Measurements from ENCODE around the gene PILRB.
"Not testable (repeated sequence)": the region's sequence is repeated elsewhere in the genome, so short reads cannot be mapped to it uniquely, and the experiment has no call there.

Gene PILRB

DNA sequence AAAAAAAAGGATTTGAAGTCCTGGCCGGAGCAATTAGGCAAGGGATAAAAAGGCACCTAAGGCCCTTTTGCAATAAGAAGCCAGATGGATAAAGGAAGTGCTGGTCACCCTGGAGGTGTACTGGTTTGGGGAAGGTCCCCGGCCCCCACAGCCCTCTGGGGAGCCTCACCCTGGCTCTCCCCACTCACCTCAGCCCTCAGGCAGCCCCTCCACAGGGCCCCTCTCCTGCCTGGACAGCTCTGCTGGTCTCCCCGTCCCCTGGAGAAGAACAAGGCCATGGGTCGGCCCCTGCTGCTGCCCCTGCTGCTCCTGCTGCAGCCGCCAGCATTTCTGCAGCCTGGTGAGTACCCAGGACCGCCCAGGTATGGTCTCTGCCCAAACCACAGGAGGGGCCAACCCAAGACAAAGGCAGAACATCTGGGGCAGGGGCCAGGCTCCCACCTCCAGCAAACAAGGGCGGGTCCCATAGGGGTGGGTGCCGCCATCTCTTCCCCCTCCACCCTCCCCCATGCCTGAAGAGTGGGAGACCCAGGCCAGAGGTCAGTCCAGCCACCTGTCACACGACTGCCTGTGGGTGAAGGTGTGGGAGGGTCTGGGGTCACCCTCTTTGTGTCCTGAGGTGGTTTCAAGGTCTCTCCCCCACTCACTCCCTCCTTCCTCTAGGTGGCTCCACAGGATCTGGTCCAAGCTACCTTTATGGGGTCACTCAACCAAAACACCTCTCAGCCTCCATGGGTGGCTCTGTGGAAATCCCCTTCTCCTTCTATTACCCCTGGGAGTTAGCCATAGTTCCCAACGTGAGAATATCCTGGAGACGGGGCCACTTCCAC lies at the start of gene PILRB:
PILRB (plus strand) TSS at position 91 of the 830 bp plus-strand sequence; CDS start at position 277, 186 bp downstream.
- no peak for DNase-seq

DNA sequence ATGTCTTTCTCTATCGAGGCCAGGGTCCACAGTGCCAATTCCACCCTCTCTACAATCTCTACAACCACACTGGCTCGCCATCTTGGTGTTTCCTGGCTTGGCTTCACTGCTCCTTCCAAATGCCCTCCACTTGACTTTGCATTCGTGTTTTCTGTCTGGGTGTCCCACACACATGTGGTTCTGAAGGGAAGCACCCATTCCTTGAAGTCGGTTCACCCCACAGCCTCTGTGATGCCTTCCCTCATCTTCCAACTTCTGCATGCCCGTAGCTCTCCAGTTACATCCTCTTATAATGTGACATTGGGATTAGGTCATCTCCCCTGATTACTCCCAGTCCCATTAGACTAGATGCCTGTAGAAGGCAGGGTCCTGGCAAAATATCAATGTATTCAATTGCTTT lies 39.6 kb upstream of the PILRB start:
- not testable (repeated sequence) for DNase-seq

DNA sequence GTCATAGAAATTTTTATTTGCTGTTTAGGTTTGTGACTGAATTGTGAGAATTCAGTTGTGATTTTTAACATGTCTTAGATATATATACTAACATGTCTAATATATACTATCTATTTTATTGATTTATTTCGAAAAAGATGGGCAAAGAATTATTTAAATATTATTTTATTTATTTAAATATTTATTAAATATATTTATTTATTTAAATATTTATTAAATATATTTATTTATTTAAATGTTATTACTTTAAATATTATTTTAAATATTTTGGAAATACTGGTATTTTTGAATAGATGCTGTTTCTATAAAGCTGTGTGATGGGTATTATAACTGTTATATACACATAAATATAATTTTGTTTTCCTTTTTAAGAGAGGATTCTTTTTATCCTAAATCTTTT lies 36.3 kb upstream of the PILRB start:
- not testable (repeated sequence) for DNase-seq

DNA sequence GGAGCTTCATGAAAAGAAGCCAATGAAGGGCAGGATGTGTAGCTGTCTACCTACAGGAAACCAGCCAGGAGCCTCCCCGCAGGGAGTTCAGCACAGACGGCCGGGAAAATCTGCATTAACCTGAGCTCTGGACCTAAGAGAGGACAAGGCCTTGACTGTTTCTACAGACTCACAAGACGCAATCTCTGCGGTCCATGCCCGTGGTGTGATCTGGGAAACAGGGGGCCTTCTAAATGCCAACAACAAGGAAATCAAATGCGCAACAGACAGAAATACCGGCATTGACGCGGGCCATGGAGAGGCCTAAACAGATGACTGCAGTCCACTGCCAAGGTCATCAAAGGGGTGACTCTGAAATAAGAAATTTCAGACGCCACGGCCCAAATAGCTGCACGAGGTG lies 33.7 kb upstream of the PILRB start:
- not testable (repeated sequence) for DNase-seq

DNA sequence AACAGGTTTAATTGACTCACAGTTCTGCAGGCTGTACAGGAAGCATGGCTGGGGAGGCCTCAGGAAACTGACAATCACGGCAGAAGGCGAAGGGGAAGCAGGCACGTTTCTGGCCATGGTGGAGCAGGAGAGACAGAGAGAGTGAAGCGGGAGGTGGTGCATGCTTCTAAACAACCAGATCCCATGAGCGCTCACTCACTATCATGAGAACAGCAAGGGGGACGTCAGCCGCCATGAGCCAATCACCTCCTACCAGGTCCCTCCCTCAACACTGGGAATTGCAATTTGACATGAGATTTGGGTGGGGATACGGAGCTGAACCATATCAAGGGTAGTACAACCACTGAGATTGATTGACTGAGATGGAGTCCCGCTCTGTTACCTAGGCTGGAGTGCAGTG lies 32.2 kb upstream of the PILRB start:
- DNase-seq, result not testable (repeated sequence)

DNA sequence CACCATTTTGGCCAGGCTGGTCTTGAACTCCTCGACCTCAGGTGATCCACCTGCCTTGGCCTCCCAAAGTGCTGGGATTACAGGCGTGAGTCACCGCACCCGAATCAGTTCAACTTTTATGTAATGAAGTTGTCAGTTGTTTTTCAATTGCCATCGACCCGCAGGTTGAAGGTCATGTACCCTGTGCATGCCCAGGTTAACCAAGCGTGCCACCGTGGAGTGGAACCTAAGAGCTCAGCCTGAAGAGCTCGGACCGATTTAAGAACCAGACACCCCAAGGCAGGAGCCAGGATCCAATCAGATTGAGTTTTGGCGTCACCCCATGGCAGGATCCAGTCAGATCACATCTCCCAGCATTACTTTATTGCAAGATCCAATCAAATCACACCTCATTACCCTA lies 31.0 kb upstream of the PILRB start:
- not testable (repeated sequence) for DNase-seq

DNA sequence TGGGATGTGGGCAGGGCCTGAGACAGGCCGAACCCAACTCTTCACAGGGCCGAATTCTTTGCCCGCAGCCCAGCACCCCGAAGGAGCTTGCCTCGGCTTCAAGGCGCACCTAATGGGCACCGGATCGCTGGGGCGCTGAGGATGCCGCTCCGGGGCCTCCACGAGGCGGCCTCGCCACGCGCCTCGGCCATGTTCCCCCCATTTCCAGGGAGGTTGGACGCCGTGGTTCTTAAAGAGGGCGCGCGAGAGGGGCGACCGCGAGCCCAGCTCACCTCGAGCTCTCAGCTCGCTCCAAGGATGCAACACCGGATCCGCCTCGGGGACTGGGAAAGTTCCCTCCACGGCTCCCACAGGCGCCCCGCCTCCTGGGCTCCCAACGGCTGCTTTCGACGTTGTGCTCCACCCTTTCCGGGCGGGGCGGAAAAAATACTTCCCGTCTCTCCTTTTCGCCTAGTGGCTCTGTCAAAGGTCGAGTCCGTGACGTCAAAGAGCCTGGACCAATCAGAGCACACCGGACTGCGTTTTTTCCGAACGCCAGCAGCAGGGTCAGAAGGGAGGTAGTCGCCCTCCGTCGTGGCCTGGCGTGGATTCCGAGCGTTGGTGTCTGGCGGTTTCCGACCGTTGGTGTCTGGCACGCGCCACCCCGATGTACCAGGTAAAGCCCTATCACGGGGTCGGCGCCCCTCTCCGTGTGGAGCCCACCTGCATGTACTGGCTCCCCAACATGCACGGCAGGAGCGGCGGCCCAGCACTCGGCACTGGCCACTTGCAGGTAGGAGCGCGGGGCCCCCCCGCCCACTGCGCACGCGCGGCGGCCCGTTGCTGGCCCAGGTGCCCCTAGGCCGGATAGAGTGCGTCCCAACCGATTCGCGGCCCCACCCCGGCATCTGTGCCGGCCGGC lies 22.1 kb upstream of the PILRB start:
- DNase-seq, result peak; percentile 98

DNA sequence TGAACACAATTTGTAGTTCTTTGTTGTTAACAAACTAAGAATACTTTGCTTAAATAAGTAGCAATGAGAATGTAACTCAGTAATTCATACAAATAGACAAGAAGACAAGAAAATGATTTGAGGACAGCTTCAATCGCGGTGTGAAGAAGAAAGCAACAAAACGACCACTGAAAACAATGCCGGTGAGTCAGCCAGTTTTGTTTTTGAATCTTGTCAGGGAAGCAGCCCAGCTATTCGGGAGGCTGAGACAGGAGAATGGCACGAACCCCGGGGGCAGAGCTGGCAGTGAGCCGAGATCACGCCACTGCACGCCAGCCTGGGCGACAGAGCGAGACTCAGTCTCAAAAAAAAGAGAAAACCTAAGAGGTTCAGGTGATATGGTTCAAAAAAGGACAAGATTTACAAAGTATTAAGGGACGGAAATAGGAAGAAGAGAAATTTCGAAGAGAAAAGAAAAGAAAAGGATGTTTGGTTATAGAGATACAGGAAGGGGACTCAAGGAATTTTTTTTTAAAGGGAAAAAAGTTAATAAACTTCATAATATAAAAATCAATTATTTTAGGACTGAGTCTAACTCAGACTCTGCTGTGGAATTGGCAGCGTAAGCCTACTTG lies 19.7 kb upstream of the PILRB start:
- not testable (repeated sequence) for DNase-seq

DNA sequence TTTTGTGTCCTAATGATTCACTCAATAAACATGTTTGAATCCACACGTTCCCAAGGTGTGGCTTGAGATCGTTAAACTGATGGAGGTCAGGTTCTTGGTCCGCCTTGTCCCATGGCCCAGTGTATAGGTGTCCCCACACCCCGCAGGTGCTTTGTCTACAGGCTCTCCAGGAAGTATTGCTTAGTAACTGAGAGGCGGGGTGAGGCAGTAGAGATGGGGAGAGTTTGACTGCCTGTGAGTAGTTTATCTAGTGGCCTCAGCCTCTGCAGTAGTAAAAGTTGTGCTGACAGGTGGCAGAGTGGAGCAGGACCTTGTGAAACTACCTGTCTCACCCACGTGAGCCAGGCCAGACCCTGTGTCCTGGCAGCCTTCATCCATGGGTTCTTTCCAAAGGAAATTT lies 16.6 kb upstream of the PILRB start:
- not testable (repeated sequence) for DNase-seq

DNA sequence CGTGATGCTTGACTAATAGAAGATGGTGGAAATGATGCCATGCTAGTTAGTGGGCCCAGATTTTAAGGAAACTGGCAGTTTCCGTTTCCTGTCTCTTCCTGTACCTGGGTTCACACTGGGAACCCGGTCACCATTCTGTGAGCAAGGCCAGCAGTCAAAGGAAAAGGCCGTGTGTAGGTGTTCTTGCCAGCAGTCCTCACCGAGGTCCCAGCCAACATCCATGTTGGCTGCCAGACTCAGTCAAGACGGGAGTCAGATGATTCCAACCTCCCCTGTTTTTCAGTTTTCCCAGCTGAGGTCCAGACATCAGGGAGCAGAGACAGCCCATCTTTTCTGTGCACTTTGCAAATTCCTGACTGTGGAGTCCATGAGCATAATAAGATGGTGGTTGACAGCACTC lies 15.2 kb upstream of the PILRB start:
- DNase-seq, result no peak

DNA sequence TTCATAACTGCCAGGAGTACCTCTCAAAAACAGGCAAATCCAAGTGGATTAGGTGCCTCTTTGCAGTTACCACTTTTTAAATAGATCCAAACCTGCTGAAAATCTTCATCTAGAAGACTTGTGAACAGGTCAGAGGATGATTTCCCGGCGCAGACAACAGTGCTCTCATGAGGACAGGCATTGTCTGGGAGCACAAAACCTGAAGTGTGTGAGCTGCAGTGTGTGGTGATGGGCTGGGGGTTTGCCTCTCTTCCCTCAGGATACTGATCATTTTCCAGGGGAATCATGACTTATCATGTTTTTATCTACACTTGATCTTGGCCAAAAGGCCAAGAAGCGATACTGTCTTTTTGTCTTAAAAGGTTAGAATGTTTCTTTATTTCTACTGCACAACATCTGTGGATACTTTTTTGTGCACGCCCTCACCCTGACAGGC lies 13.8 kb upstream of the PILRB start:
- DNase-seq, result not testable (repeated sequence)

DNA sequence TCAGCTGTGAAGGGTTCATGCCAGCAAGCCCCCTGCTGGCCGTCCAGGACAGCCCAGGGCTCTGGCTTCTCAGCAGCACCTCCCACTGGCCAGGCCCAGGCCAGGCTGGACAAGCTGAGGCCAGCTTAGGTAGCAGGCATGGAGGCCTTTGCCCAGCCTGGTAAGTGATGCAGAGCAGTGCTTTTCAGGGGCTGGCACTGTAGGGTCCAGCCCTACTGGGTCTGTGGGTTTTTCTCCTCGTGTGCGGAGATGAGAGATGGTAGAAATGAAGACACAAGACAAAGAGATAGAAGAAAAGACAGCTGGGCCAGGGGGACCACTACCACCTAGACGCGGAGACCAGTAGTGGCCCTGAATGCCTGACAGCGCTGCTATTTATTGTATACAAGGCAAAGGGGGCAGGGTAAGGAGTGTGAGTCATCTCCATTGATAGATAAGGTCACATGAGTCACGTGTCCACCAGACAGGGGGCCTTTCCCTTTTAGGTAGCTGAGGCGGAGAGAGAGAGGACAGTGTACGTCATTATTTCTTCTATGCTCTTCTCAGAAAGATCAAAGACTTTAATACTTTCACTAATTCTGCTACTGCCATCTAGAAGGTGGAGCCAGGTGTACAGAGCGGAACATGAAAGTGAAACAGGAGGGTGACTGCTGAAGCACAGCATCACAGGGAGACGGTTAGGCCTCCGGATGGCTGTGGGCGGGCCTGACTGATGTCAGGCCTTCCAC lies 13.2 kb upstream of the PILRB start:
- not testable (repeated sequence) for DNase-seq

DNA sequence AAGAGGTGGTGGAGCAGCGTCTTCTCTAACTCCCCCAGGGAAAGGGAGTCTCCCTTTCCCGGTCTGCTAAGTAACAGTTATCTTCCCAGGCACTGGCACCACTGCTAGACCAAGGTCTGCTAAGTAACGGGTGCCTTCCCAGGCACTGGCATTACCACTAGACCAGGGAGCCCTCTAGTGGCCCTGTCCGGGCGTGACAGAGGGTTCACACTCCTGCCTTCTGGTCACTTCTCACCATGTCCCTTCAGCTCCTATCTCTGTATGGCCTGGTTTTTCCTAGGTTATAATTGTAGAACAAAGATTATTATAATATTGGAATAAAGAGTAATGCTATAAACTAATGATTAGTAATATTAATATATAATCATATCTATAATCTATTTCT lies 12.6 kb upstream of the PILRB start:
- DNase-seq, result not testable (repeated sequence)

DNA sequence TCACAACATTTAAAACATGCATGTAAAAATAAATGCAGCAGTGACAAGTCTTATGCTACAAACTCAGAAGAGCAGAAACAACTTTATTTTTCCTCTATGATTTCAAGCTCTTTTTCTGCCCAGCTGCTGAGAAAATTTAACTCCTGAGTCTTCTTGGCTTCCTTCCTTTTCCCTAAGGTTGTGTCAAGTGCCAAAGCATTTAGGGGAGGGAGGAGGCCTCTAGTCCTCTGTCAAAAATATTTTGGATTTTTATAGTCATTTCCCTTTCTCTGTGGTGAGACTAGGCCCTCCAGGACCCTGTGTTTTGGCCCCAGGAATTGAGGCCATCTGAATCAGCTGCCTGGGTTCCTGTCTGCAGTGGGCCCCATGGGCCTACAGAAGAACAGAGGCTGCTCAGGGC lies 11.0 kb upstream of the PILRB start:
- no peak for DNase-seq

DNA sequence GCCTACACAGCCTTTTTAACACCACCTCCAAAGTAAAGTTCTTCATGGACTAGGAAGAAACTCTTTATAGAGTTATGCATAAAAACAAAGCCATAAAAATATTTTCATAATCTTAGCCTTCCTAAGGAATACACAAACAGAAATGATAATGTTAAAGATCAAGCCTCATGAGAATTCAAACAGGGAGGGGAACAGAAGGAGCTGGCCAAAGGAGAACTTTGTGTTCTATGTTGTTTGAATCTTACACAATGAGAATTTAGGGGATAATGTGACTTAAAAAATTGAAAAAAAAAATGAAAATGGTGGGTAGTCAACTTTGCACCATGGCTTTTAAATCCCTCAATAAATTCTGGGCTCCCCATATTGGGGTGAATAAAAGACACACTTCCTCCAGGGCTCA lies 9.1 kb upstream of the PILRB start:
- DNase-seq, result no peak

DNA sequence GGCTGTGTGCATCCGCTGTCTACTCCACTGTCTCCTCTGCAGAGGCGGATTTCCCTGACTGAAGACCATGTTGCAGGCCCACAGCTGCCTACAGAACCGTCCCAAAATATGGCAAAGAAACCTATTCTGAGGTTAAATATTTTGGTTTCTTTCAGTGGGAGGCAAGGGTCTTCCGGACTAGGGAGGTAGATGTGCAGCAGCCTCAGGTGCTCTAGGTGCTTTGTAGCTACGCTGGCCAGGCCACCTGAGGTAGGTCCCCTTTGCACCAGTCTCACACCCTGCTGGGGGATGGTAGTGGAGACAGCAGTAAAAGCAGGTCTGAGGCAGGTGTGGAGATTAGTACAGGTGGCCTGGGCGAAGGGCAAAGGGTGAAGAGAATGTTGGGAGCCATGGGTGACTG lies 8.2 kb upstream of the PILRB start:
- DNase-seq, result no peak

DNA sequence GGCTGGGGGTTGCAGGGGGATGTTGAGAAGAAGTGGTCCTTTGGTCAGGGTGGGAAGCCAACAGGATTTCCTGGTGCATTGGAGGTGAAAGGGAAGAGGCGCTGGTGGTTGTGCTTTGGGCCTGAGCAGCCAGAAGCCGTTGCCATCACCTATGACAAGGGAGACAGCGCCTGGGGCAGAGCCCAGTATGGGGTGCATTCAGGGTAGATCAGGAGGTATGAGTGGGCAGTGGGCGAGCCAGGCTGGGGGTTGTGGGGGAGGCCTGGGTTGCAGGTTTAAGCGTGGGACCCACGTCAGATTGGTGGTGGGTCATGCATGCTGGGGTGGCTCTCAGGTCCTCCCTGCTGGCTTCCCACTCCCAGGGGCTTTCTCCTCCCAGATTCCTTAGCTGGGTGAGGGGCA lies 6.3 kb upstream of the PILRB start:
- no peak for DNase-seq

DNA sequence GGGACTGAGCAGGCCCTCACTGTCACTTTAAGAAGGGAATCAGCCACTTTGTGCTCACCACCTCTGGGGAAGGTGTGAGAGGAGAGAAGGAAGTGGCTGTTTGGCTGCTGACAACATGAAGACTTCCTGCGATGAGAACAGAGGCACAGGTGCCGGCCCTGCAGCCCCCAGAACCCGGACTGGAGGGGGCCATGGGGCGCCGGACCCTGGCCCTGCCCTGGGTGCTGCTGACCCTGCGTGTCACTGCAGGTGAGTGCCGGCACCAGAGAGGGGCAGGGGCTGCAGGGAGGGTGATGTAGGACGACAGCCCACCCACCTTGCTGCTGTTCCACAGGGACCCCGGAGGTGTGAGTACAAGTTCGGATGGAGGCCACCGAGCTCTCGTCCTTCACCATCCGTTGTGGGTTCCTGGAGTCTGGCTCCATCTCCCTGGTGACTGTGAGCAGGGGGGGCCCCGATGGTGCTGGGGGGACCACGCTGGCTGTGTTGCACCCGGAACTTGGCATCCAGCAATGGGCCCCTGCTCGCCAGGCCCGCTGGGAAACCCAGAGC lies 5.6 kb upstream of the PILRB start:
- DNase-seq, result not testable (repeated sequence)

DNA sequence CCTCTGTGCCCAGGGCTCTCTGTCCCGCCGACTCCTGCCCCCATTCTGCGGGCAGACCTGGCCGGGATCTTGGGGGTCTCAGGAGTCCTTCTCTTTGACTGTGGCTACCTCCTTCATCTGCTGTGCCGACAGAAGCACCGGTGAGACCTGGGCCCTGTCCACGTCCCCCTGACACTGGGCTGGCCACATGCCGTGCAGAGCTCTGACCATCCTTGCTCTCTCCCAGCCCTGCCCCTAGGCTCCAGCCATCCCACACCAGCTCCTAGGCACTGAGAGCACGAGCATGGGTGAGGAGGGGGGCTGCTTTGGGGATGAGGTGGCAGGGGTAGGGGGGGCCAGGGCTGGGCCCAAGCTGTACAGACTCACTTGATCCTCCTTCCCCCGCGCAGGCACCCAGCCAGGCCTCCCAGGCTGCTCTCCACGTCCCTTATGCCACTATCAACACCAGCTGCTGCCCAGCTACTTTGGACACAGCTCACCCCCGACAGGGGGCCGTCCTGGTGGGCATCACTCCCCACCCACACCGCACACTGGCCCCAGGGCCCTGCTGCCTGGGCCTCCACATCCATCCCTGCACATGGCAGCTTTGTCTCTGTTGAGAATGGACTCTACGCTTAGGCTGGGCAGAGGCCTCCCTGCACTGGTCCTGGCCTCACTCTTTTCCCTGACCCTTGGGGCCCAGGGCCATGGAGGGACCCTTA lies 4.8 kb upstream of the PILRB start:
- DNase-seq, result no peak

DNA sequence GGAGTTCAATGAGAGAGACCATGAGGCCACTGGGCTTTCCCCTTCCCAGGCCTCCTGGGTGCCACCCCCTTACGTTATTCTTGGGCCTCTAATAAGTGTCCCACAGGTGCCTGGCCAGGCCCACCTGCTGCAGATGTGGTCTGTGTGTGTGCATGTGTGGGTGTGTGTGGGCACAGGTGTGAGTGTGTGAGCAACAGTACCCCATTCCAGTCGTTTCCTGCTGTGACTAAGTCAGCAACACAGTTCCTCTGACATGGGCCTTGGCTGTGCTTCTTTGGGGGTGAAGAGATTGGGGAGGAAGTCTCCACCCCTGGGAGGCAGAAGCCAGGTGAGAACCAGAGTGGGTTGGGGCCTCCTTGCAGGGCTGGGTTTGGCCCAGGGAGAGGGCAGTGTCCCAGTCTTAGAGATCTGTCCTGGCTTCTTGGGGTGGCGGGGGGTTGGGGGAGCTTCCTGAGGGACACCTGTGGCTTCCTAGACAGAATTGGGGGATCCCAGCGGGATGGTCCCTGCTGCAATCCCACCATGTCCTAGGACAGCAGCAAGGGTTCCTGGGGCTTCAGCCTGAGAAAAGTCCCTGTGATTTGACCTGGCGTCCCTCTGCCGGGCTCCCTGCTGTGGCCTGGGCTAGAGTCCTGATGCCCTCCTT lies 4.1 kb upstream of the PILRB start:
- no peak for DNase-seq

DNA sequence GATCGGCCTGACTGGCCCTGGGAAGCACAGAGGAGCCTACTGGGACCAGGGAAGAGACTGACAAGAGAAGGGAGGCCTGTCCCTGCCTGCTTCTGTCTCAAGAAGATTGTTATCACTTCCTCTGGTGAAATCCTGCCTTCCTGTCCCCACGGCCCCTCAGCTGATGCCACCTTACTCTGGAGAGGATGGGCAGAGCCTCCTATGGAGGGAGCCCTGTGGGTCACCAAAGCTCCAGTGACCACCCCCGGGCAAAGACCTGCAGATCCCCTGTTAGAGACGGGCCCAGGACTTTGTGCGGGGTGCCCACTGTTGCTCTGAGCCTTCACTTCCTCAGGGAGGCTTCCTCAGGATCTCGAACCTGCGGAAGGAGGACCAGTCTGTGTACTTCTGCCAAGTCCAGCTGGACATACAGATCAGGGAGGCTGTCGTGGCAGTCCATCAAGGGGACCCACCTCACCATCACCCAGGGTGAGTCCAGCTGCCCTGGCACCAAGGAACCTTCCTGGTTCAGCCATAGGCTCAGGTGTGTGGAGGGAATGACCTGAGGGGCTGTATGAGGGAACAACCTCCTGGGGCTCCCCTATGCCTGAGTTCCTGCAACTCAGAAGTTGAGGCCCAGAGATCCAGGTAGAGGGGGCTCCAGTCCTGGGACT lies 1.4 kb upstream of the PILRB start:
- DNase-seq, result no peak

Measured in NCI-H526 treated with DMSO at 0.1 percent for 48 hours (cell line).